HepG2 (cell line): Measurements from ENCODE around the gene ALDH4A1. TPM values are rescaled to one million over a fixed set of nuclear protein-coding genes. Genes with fewer than 3 reads are reported as not detected.

Experiments used
- FOSL2 ChIP-seq: sonication (generic); formaldehyde crosslinking; IDR thresholded peaks from 2 replicates; pipeline ENCODE4 v1.4.0; 2020; ENCODE audit warnings: missing genetic modification reagents
- FOXM1 ChIP-seq: sonication (generic); formaldehyde crosslinking; IDR thresholded peaks from 2 replicates; pipeline ENCODE4 v1.5.0; 2020; ENCODE audit warnings: missing genetic modification reagents
- JUND ChIP-seq: sonication (generic); formaldehyde crosslinking; IDR thresholded peaks from 2 replicates; pipeline ENCODE4 v1.8.0; 2022; ENCODE audit warnings: mild to moderate bottlenecking, missing genetic modification reagents
- KLF15 ChIP-seq: sonication (generic); formaldehyde crosslinking; IDR thresholded peaks from 2 replicates; pipeline ENCODE4 v1.8.1; 2023; ENCODE audit warnings: borderline replicate concordance, mild to moderate bottlenecking, inconsistent platforms, missing genetic modification reagents, mixed read lengths
- MTF1 ChIP-seq: sonication (generic); formaldehyde crosslinking; IDR thresholded peaks from 2 replicates; pipeline ENCODE4 v1.5.0; 2020; ENCODE audit warnings: missing genetic modification reagents
- NR2F1 ChIP-seq, 2 experiments: fragments of 450-650 bp in 1 of 2; formaldehyde crosslinking in 1 of 2; IDR thresholded peaks; 2 replicates each; pipeline versions ENCODE4 v1.5.0 to v1.6.1; 2016 to 2020; ENCODE audit warnings: mild to moderate bottlenecking in 1 of 2, missing compliant biosample characterization in 1 of 2, missing genetic modification reagents in 1 of 2, moderate library complexity in 1 of 2
- ZNF431 ChIP-seq: sonication (generic); formaldehyde crosslinking; IDR thresholded peaks from 2 replicates; pipeline ENCODE4 v1.9.0; 2022; ENCODE audit warnings: missing genetic modification reagents, low read depth, mild to moderate bottlenecking, borderline replicate concordance
- ZNF44 ChIP-seq: sonication (generic); formaldehyde crosslinking; IDR thresholded peaks from 2 replicates; pipeline ENCODE4 v1.5.1; 2020; ENCODE audit warnings: mild to moderate bottlenecking, missing genetic modification reagents
- ZNF678 ChIP-seq: sonication (generic); formaldehyde crosslinking; IDR thresholded peaks from 2 replicates; pipeline ENCODE4 v1.4.0; 2020; ENCODE audit warnings: mild to moderate bottlenecking, missing genetic modification reagents
- ZNF737 ChIP-seq: sonication (generic); formaldehyde crosslinking; IDR thresholded peaks from 2 replicates; pipeline ENCODE4 v1.5.0; 2020; ENCODE audit warnings: missing genetic modification reagents, mild to moderate bottlenecking, borderline replicate concordance
- polyA plus RNA-seq, 8 experiments: library from polyadenylated mRNA; depleted of rRNA in 3 of 8; stranded (reverse) in 7 of 8; unstranded in 1 of 8; fragments of >200 nt; fragmentation: Illumina TruSeq in 4 of 8; extraction: Trizol in 4 of 8; gene quantifications; 2 replicates each; pipeline versions ENCODE4 v1.2.1 to v1.2.3, GENCODE V29; 2011 to 2016; ENCODE audit warnings: low read depth in 4 of 8, missing spikeins in 1 of 8, mixed read lengths in 1 of 8; ENCODE audit not compliant: insufficient read depth in 1 of 8
- total RNA-seq, 5 experiments: library from RNA; depleted of rRNA; stranded (reverse); fragments of >200 nt; fragmentation: Illumina TruSeq; extraction: Trizol; gene quantifications; 2 replicates each; pipeline ENCODE4 v1.2.3, GENCODE V29; 2016; ENCODE audit warnings: low read depth in 1 of 5
- TF ChIP-seq, protein P1 (sequence below): sonication (generic); formaldehyde crosslinking; IDR thresholded peaks from 2 replicates; pipeline ENCODE4 v1.5.1; 2020; ENCODE audit warnings: mild to moderate bottlenecking, missing genetic modification reagents, moderate library complexity
- TF ChIP-seq, protein P2 (sequence below), 2 experiments: sonication (generic) in 1 of 2; formaldehyde crosslinking in 1 of 2; IDR thresholded peaks; 2 replicates each; pipeline versions ENCODE4 v1.5.1 to v1.6.1; 2011 to 2020; ENCODE audit warnings: borderline replicate concordance in 1 of 2, low read depth in 1 of 2, low read length in 1 of 2, mild to moderate bottlenecking in 1 of 2, missing genetic modification reagents in 1 of 2, moderate library complexity in 1 of 2
- TF ChIP-seq, protein P3 (sequence below): IDR thresholded peaks from 2 replicates; pipeline ENCODE4 v1.6.1; 2016; ENCODE audit warnings: mild to moderate bottlenecking
- TF ChIP-seq, protein P4 (sequence below): sonication (generic); IDR thresholded peaks from 2 replicates; pipeline ENCODE4 v1.6.1; 2016; ENCODE audit warnings: low read depth, borderline replicate concordance
- TF ChIP-seq, protein P5 (sequence below): sonication (generic); formaldehyde crosslinking; IDR thresholded peaks from 2 replicates; pipeline ENCODE4 v1.4.0; 2020; ENCODE audit warnings: missing genetic modification reagents
- TF ChIP-seq, protein P6 (sequence below): sonication (generic); formaldehyde crosslinking; IDR thresholded peaks from 2 replicates; pipeline ENCODE4 v1.5.1; 2020; ENCODE audit warnings: mild to moderate bottlenecking, missing genetic modification reagents

Gene ALDH4A1
- total and polyA plus RNA-seq, 2 of the 13 experiments (the other 11 are each of a cell fraction or from before 2014, with no cell fraction given) = 76.4 to 240 TPM

DNA sequence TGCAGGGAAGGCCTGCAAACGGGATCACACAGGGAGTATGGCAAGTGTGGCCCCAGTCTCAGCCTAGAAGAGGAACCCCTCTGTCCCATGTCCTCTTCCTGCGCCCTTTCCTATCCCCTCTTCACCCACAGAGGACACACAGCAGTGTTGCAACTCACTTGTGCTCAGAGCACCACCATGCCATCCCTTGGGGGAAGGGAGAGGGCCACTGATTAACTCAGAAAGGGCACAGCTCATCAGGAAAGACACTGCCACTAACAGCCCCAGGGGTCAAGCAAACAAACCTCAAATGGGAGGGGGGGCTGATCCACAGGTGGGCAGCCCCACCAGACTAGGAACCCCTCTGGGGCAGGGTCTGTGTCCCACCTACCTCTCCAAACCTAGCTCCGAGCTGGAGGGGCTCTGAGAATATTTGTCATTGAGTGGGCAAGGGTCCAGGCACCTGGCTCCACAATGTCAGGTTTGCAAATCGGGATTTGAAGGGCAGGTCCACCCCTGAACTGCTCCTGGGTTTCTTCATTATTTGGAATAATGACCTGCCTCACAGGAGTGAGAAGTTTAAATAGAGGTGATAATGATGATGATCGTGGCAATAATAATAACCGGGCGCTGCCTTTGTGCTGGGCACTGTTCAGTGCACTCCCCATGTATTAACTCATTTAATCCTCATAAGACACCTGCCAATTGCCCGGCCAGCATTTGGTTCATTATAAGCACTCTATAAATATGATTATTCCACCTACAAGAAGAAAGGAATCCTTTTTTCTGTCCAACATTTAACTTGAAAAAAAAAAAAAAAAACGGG is 1.0 kb downstream of the ALDH4A1 start (continued):
- TF ChIP-seq, protein P1, sequence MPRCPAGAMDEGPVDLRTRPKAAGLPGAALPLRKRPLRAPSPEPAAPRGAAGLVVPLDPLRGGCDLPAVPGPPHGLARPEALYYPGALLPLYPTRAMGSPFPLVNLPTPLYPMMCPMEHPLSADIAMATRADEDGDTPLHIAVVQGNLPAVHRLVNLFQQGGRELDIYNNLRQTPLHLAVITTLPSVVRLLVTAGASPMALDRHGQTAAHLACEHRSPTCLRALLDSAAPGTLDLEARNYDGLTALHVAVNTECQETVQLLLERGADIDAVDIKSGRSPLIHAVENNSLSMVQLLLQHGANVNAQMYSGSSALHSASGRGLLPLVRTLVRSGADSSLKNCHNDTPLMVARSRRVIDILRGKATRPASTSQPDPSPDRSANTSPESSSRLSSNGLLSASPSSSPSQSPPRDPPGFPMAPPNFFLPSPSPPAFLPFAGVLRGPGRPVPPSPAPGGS (CRISPR knock-in tag) = no peak
- TF ChIP-seq KLF15 (CRISPR knock-in tag) (no peak), ZNF431 (CRISPR knock-in tag) (no peak; the same call in 1 of the 2 replicates), JUND (0 out of 2 replicates have a peak, but pooled peaks have one; percentile 34), NR2F1 (CRISPR knock-in tag; IDR thresholded peaks at IDR 0.05) (peak; percentile 89 to 96), ZNF678 (CRISPR knock-in tag) (no peak), ZNF44 (CRISPR knock-in tag) (no peak), FOXM1 (CRISPR knock-in tag) (no peak), MTF1 (no peak), ZNF737 (CRISPR knock-in tag) (no peak), FOSL2 (CRISPR knock-in tag) (peak; percentile 79)
- TF ChIP-seq, protein P2, sequence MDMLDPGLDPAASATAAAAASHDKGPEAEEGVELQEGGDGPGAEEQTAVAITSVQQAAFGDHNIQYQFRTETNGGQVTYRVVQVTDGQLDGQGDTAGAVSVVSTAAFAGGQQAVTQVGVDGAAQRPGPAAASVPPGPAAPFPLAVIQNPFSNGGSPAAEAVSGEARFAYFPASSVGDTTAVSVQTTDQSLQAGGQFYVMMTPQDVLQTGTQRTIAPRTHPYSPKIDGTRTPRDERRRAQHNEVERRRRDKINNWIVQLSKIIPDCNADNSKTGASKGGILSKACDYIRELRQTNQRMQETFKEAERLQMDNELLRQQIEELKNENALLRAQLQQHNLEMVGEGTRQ (IDR thresholded peaks at IDR 0.05; ENCODE audit: low read depth, low read length) = no peak
- TF ChIP-seq, protein P2 (CRISPR knock-in tag; IDR thresholded peaks at IDR 0.05; ENCODE audit: borderline replicate concordance) = no peak
- TF ChIP-seq, protein P3, sequence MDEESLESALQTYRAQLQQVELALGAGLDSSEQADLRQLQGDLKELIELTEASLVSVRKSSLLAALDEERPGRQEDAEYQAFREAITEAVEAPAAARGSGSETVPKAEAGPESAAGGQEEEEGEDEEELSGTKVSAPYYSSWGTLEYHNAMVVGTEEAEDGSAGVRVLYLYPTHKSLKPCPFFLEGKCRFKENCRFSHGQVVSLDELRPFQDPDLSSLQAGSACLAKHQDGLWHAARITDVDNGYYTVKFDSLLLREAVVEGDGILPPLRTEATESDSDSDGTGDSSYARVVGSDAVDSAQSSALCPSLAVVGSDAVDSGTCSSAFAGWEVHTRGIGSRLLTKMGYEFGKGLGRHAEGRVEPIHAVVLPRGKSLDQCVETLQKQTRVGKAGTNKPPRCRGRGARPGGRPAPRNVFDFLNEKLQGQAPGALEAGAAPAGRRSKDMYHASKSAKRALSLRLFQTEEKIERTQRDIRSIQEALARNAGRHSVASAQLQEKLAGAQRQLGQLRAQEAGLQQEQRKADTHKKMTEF = peak; percentile 56
- TF ChIP-seq, protein P4, sequence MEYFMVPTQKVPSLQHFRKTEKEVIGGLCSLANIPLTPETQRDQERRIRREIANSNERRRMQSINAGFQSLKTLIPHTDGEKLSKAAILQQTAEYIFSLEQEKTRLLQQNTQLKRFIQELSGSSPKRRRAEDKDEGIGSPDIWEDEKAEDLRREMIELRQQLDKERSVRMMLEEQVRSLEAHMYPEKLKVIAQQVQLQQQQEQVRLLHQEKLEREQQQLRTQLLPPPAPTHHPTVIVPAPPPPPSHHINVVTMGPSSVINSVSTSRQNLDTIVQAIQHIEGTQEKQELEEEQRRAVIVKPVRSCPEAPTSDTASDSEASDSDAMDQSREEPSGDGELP = peak; percentile 73; the same call in 1 of the 2 replicates
- TF ChIP-seq, protein P5, sequence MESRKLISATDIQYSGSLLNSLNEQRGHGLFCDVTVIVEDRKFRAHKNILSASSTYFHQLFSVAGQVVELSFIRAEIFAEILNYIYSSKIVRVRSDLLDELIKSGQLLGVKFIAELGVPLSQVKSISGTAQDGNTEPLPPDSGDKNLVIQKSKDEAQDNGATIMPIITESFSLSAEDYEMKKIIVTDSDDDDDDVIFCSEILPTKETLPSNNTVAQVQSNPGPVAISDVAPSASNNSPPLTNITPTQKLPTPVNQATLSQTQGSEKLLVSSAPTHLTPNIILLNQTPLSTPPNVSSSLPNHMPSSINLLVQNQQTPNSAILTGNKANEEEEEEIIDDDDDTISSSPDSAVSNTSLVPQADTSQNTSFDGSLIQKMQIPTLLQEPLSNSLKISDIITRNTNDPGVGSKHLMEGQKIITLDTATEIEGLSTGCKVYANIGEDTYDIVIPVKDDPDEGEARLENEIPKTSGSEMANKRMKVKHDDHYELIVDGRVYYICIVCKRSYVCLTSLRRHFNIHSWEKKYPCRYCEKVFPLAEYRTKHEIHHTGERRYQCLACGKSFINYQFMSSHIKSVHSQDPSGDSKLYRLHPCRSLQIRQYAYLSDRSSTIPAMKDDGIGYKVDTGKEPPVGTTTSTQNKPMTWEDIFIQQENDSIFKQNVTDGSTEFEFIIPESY (CRISPR knock-in tag) = peak; percentile 38; the same call in 1 of the 2 replicates
- TF ChIP-seq, protein P6, sequence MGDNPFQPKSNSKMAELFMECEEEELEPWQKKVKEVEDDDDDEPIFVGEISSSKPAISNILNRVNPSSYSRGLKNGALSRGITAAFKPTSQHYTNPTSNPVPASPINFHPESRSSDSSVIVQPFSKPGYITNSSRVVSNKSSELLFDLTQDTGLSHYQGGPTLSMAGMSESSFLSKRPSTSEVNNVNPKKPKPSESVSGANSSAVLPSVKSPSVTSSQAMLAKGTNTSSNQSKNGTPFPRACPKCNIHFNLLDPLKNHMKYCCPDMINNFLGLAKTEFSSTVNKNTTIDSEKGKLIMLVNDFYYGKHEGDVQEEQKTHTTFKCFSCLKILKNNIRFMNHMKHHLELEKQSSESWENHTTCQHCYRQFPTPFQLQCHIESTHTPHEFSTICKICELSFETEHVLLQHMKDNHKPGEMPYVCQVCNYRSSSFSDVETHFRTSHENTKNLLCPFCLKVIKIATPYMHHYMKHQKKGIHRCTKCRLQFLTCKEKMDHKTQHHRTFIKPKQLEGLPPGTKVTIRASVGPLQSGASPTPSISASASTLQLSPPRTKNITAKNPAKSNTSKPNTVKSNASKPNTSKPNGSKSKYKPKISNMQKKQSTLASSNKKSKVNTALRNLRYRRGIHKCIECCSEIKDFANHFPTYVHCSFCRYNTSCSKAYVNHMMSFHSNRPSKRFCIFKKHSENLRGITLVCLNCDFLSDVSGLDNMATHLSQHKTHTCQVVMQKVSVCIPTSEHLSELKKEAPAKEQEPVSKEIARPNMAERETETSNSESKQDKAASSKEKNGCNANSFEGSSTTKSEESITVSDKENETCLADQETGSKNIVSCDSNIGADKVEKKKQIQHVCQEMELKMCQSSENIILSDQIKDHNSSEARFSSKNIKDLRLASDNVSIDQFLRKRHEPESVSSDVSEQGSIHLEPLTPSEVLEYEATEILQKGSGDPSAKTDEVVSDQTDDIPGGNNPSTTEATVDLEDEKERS = no peak; the same call in 1 of the 2 replicates
